SK-N-SH (cell line): ENCODE data around the gene VWF. TPM values are rescaled to one million over a fixed set of nuclear protein-coding genes. Genes with fewer than 3 reads are reported as not detected.

ENCODE experiments used
- CTCF ChIA-PET: fragments of 300-600, 350-600 bp; formaldehyde crosslinking; extraction: SDS; loops from one replicate; lab custom pipeline; 2021; lab: Yijun Ruan, JAX
- POLR2A ChIA-PET: fragments of 350-600 bp; sonication (Branson Sonifier 250); formaldehyde crosslinking; extraction: SDS; loops from one replicate; lab custom pipeline; 2020; ENCODE audit warnings: antibody characterized with exemption, inconsistent platforms; lab: Yijun Ruan, JAX
- DNase-seq: peaks from one replicate; pipeline ENCODE4 v3.0.0; 2012
- H2AFZ ChIP-seq: fragments of 200-600 bp; sonication (generic); 2 replicates; pipeline ENCODE4 v1.8.1; 2016; ENCODE audit warnings: antibody characterized with exemption, mild to moderate bottlenecking, low read depth
- H3F3A ChIP-seq: fragments of 200-600 bp; sonication (generic); replicated peaks from 2 replicates; pipeline ENCODE3; 2016; ENCODE audit warnings: antibody characterized with exemption, mild to moderate bottlenecking; ENCODE audit not compliant: insufficient read depth
- H3K27ac ChIP-seq, 2 experiments: fragments of 200-500 bp in 1 of 2; fragments of 200-600 bp in 1 of 2; sonication (Bioruptor generic) in 1 of 2; sonication (generic), shearing (Covaris generic) in 1 of 2; 2 replicates each; pipeline versions ENCODE4 v1.5.1 to v1.6.1; 2014 to 2016; ENCODE audit warnings: low read depth in 2 of 2, inconsistent platforms in 1 of 2, low read length in 1 of 2, mild to moderate bottlenecking in 1 of 2, mixed read lengths in 1 of 2
- H3K27me3 ChIP-seq: fragments of 200-600 bp; sonication (generic), shearing (Covaris generic); 2 replicates; pipeline ENCODE4 v1.6.1; 2016; ENCODE audit warnings: mixed run types; ENCODE audit not compliant: insufficient read depth
- H3K36me3 ChIP-seq, 2 experiments: fragments of 200-500 bp in 1 of 2; fragments of 200-600 bp in 1 of 2; sonication (Bioruptor generic) in 1 of 2; sonication (generic) in 1 of 2; replicated peaks in 1 of 2; 2 replicates each; pipeline versions ENCODE3 to v1.5.1; 2014 to 2016; ENCODE audit warnings: low read length in 1 of 2, mild to moderate bottlenecking in 1 of 2; ENCODE audit not compliant: insufficient read depth in 2 of 2, control insufficient read depth in 1 of 2
- H3K4me1 ChIP-seq, 2 experiments: fragments of 200-500 bp in 1 of 2; fragments of 200-600 bp in 1 of 2; sonication (Bioruptor generic) in 1 of 2; sonication (generic), shearing (Covaris generic) in 1 of 2; 2 replicates each; pipeline versions ENCODE4 v1.5.1 to v1.6.1; 2014 to 2016; ENCODE audit warnings: low read depth in 1 of 2, low read length in 1 of 2, mixed run types in 1 of 2; ENCODE audit not compliant: insufficient read depth in 2 of 2, control insufficient read depth in 1 of 2
- H3K4me2 ChIP-seq: fragments of 200-600 bp; sonication (generic), shearing (Covaris generic); 2 replicates; pipeline ENCODE4 v1.6.1; 2017; ENCODE audit warnings: mixed run types
- H3K4me3 ChIP-seq, 2 experiments: fragments of 200-500 bp in 1 of 2; fragments of 200-600 bp in 1 of 2; sonication (Bioruptor generic) in 1 of 2; sonication (generic), shearing (Covaris generic) in 1 of 2; 2 replicates each; pipeline versions ENCODE4 v1.5.1 to v1.8.1; 2014 to 2016; ENCODE audit warnings: low read depth in 2 of 2, inconsistent platforms in 1 of 2, low read length in 1 of 2, mild to moderate bottlenecking in 1 of 2, mixed read lengths in 1 of 2, moderate library complexity in 1 of 2
- H3K79me2 ChIP-seq: fragments of 200-600 bp; sonication (generic); 2 replicates; pipeline ENCODE4 v1.8.1; 2017; ENCODE audit warnings: mild to moderate bottlenecking; ENCODE audit not compliant: insufficient read depth
- H3K9ac ChIP-seq: fragments of 200-600 bp; sonication (generic); 2 replicates; pipeline ENCODE4 v1.6.1; 2017; ENCODE audit warnings: mixed run types
- H3K9me2 ChIP-seq: fragments of 200-600 bp; sonication (generic); 2 replicates; pipeline ENCODE4 v1.6.1; 2017; ENCODE audit warnings: mixed run types
- H3K9me3 ChIP-seq: fragments of 200-600 bp; sonication (generic); 2 replicates; pipeline ENCODE4 v1.6.1; 2017; ENCODE audit warnings: mixed run types, mild to moderate bottlenecking, moderate library complexity
- H4K20me1 ChIP-seq: fragments of 200-600 bp; sonication (generic); 2 replicates; pipeline ENCODE4 v1.6.1; 2017; ENCODE audit warnings: mild to moderate bottlenecking, mixed run types; ENCODE audit not compliant: insufficient read depth
- CHD2 ChIP-seq: fragments of 150-350 bp; IDR thresholded peaks from 2 replicates; pipeline ENCODE4 v1.6.1; 2018; ENCODE audit warnings: low read length; ENCODE audit not compliant: partially characterized antibody
- FOSL2 ChIP-seq: IDR thresholded peaks from 2 replicates; pipeline ENCODE4 v1.4.0; 2012; ENCODE audit warnings: low read depth, mild to moderate bottlenecking, moderate library complexity, borderline replicate concordance
- GABPA ChIP-seq: IDR thresholded peaks from 2 replicates; pipeline ENCODE4 v1.4.0; 2012; ENCODE audit warnings: low read depth, mild to moderate bottlenecking
- JUND ChIP-seq: IDR thresholded peaks from 2 replicates; pipeline ENCODE4 v1.4.0; 2012
- MEF2A ChIP-seq: IDR thresholded peaks from 2 replicates; pipeline ENCODE4 v1.4.0; 2012; ENCODE audit warnings: low read depth, borderline replicate concordance
- NRF1 ChIP-seq: IDR thresholded peaks from 2 replicates; pipeline ENCODE4 v1.6.1; 2012; ENCODE audit warnings: low read depth, mild to moderate bottlenecking, low read length
- RAD21 ChIP-seq: IDR thresholded peaks from 2 replicates; pipeline ENCODE4 v1.6.1; 2012; ENCODE audit warnings: mild to moderate bottlenecking, low read length
- RCOR1 ChIP-seq: fragments of 150-350 bp; IDR thresholded peaks from 2 replicates; pipeline ENCODE4 v1.6.1; 2017; ENCODE audit warnings: antibody characterized with exemption, low read length
- RFX5 ChIP-seq: IDR thresholded peaks from 2 replicates; pipeline ENCODE4 v1.6.1; 2012; ENCODE audit warnings: mild to moderate bottlenecking, improper control_type of control experiment, low read length
- SIN3A ChIP-seq: IDR thresholded peaks from 2 replicates; pipeline ENCODE4 v1.6.1; 2012; ENCODE audit warnings: low read depth, mild to moderate bottlenecking, low read length, moderate library complexity, borderline replicate concordance
- TEAD4 ChIP-seq: IDR thresholded peaks from 2 replicates; pipeline ENCODE4 v1.4.0; 2012; ENCODE audit warnings: mild to moderate bottlenecking, borderline replicate concordance; ENCODE audit not compliant: insufficient read depth
- YY1 ChIP-seq: IDR thresholded peaks from 2 replicates; pipeline ENCODE4 v1.4.0; 2012; ENCODE audit warnings: low read depth, mild to moderate bottlenecking
- WGBS: methylation state at CpG from one replicate; pipeline ENCODE4 v1.1.6; 2017; ENCODE audit warnings: low lambda C conversion rate; 5-methylcytosine and 5-hydroxymethylcytosine counted together
- polyA plus RNA-seq, 3 experiments: library from polyadenylated mRNA; depleted of rRNA; stranded (reverse); fragments of >200 nt; gene quantifications; 2 replicates each; pipeline ENCODE4 v1.2.3, GENCODE V29; 2012
- TF ChIP-seq, protein P1 (sequence below): fragments of 150-350 bp; IDR thresholded peaks from 2 replicates; pipeline ENCODE4 v1.6.1; 2017; ENCODE audit warnings: antibody characterized with exemption, low read length, low read depth, borderline replicate concordance
- TF ChIP-seq, protein P2 (sequence below): IDR thresholded peaks from 2 replicates; pipeline ENCODE4 v1.4.0; 2012; ENCODE audit warnings: low read depth, borderline replicate concordance
- TF ChIP-seq, protein P3 (sequence below): IDR thresholded peaks from 2 replicates; pipeline ENCODE4 v1.4.0; 2012; ENCODE audit warnings: low read depth, borderline replicate concordance
- TF ChIP-seq, protein P4 (sequence below): fragments of 200-600 bp; sonication (generic); IDR thresholded peaks from 2 replicates; pipeline ENCODE4 v1.6.1; 2017; ENCODE audit warnings: antibody characterized with exemption, mild to moderate bottlenecking, moderate library complexity
- TF ChIP-seq, protein P5 (sequence below): IDR thresholded peaks from 2 replicates; pipeline ENCODE4 v1.6.1; 2012; ENCODE audit warnings: mild to moderate bottlenecking, low read depth, low read length, moderate library complexity
- TF ChIP-seq, protein P6 (sequence below): IDR thresholded peaks from 2 replicates; pipeline ENCODE4; 2012
- TF ChIP-seq, protein P7 (sequence below): fragments of 150-350 bp; IDR thresholded peaks from 2 replicates; pipeline ENCODE4 v1.6.1; 2016; ENCODE audit warnings: mild to moderate bottlenecking, low read depth, low read length

Gene VWF
- polyA plus RNA-seq, 1 of the 3 experiments (the other 2 are of a cell fraction) = 0.12 TPM

DNA sequence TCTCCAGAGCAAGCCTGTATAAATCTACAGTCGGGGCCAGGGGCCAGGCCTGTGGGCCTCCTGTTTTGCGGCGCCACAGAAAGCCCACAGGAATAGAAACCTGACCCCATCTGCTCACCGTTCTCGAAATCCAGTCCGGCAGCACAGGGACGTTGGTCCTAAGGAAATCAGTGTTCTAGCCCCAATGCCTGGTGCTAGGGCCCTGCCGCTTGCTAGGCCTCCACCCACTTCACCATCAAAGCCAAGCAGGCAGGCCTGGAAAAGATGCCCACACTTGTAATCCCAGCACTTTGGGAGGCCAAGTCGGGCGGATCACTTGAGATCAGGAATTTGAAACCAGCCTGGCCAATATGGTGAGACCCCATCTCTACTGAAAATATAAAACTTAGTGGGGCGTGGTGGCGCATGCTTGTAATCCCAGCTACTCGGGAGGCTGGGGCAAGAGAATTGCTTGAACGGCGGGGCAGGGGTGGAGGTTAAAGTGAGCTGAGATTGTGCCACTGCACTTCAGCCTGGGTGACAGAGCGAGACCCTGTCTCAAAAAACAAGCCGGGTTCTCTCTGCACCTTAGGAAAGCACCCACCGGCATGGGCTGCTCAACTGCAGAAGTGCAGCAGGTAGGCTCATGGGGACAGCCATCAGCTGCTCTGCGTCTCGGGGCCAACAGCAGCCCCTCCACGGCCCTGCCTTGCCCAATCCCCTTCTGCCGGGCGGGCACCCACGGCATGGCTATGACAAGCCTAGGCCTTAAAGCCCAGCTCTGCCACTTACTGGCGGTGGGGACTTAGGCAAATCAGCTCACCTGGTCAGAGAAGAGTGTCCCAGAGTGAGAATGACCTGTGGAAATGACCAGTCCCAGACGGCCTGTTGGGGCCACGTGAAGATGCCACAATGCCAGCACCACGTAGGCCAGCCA is 47.4 kb downstream of the VWF start:
- Histone ChIP-seq H3K9me3 (no peaks in the 10 kb centered on the region), H3K27ac (no peak overlapping the region; a peak in 1 of 4 replicates), H3K4me3 (no peak overlapping the region), H3K79me2 (no peaks in the 10 kb centered on the region), H3K27me3 (no peaks in the 10 kb centered on the region), H2AFZ (no peak overlapping the region), H3K4me2 (no peak overlapping the region), H3K4me1 (peaks cover 0 to 40% of the 10 kb centered on the region in 2 experiments; a peak in 1 of 4 replicates), H3K9ac (no peak overlapping the region), H4K20me1 (no peaks in the 10 kb centered on the region), H3F3A (no peaks in the 10 kb centered on the region), H3K9me2 (no peaks in the 10 kb centered on the region), H3K36me3 (no peaks in the 10 kb centered on the region)
- POLR2A ChIA-PET = no interaction called here
- CTCF ChIA-PET = interaction anchor here (0.6 to 1.4 kb wide), 4 partner anchors 10 to 202 kb away, joined by 3 to 4 read pairs (median 4); no protein-coding TSS in a partner anchor
- no peak for TF ChIP-seq SIN3A
- TF ChIP-seq, protein P1, sequence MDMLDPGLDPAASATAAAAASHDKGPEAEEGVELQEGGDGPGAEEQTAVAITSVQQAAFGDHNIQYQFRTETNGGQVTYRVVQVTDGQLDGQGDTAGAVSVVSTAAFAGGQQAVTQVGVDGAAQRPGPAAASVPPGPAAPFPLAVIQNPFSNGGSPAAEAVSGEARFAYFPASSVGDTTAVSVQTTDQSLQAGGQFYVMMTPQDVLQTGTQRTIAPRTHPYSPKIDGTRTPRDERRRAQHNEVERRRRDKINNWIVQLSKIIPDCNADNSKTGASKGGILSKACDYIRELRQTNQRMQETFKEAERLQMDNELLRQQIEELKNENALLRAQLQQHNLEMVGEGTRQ = no peak
- no peak for TF ChIP-seq RCOR1
- TF ChIP-seq, protein P2, sequence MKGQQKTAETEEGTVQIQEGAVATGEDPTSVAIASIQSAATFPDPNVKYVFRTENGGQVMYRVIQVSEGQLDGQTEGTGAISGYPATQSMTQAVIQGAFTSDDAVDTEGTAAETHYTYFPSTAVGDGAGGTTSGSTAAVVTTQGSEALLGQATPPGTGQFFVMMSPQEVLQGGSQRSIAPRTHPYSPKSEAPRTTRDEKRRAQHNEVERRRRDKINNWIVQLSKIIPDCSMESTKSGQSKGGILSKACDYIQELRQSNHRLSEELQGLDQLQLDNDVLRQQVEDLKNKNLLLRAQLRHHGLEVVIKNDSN = no peak
- no peak for TF ChIP-seq RFX5
- TF ChIP-seq, protein P3, sequence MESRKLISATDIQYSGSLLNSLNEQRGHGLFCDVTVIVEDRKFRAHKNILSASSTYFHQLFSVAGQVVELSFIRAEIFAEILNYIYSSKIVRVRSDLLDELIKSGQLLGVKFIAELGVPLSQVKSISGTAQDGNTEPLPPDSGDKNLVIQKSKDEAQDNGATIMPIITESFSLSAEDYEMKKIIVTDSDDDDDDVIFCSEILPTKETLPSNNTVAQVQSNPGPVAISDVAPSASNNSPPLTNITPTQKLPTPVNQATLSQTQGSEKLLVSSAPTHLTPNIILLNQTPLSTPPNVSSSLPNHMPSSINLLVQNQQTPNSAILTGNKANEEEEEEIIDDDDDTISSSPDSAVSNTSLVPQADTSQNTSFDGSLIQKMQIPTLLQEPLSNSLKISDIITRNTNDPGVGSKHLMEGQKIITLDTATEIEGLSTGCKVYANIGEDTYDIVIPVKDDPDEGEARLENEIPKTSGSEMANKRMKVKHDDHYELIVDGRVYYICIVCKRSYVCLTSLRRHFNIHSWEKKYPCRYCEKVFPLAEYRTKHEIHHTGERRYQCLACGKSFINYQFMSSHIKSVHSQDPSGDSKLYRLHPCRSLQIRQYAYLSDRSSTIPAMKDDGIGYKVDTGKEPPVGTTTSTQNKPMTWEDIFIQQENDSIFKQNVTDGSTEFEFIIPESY = no peak
- TF ChIP-seq CHD2 = no peak
- no peak for TF ChIP-seq GABPA
- no peak for TF ChIP-seq FOSL2
- TF ChIP-seq, protein P4, sequence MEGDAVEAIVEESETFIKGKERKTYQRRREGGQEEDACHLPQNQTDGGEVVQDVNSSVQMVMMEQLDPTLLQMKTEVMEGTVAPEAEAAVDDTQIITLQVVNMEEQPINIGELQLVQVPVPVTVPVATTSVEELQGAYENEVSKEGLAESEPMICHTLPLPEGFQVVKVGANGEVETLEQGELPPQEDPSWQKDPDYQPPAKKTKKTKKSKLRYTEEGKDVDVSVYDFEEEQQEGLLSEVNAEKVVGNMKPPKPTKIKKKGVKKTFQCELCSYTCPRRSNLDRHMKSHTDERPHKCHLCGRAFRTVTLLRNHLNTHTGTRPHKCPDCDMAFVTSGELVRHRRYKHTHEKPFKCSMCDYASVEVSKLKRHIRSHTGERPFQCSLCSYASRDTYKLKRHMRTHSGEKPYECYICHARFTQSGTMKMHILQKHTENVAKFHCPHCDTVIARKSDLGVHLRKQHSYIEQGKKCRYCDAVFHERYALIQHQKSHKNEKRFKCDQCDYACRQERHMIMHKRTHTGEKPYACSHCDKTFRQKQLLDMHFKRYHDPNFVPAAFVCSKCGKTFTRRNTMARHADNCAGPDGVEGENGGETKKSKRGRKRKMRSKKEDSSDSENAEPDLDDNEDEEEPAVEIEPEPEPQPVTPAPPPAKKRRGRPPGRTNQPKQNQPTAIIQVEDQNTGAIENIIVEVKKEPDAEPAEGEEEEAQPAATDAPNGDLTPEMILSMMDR = no peak
- no peak for TF ChIP-seq MEF2A
- TF ChIP-seq, protein P5, sequence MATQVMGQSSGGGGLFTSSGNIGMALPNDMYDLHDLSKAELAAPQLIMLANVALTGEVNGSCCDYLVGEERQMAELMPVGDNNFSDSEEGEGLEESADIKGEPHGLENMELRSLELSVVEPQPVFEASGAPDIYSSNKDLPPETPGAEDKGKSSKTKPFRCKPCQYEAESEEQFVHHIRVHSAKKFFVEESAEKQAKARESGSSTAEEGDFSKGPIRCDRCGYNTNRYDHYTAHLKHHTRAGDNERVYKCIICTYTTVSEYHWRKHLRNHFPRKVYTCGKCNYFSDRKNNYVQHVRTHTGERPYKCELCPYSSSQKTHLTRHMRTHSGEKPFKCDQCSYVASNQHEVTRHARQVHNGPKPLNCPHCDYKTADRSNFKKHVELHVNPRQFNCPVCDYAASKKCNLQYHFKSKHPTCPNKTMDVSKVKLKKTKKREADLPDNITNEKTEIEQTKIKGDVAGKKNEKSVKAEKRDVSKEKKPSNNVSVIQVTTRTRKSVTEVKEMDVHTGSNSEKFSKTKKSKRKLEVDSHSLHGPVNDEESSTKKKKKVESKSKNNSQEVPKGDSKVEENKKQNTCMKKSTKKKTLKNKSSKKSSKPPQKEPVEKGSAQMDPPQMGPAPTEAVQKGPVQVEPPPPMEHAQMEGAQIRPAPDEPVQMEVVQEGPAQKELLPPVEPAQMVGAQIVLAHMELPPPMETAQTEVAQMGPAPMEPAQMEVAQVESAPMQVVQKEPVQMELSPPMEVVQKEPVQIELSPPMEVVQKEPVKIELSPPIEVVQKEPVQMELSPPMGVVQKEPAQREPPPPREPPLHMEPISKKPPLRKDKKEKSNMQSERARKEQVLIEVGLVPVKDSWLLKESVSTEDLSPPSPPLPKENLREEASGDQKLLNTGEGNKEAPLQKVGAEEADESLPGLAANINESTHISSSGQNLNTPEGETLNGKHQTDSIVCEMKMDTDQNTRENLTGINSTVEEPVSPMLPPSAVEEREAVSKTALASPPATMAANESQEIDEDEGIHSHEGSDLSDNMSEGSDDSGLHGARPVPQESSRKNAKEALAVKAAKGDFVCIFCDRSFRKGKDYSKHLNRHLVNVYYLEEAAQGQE = no peak
- TF ChIP-seq TEAD4 = no peak
- no peak for TF ChIP-seq RAD21
- TF ChIP-seq, protein P6, sequence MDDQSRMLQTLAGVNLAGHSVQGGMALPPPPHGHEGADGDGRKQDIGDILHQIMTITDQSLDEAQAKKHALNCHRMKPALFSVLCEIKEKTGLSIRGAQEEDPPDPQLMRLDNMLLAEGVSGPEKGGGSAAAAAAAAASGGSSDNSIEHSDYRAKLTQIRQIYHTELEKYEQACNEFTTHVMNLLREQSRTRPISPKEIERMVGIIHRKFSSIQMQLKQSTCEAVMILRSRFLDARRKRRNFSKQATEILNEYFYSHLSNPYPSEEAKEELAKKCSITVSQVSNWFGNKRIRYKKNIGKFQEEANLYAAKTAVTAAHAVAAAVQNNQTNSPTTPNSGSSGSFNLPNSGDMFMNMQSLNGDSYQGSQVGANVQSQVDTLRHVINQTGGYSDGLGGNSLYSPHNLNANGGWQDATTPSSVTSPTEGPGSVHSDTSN = no peak
- no peak for TF ChIP-seq NRF1
- no peak for TF ChIP-seq YY1
- no peak for TF ChIP-seq JUND
- TF ChIP-seq, protein P7, sequence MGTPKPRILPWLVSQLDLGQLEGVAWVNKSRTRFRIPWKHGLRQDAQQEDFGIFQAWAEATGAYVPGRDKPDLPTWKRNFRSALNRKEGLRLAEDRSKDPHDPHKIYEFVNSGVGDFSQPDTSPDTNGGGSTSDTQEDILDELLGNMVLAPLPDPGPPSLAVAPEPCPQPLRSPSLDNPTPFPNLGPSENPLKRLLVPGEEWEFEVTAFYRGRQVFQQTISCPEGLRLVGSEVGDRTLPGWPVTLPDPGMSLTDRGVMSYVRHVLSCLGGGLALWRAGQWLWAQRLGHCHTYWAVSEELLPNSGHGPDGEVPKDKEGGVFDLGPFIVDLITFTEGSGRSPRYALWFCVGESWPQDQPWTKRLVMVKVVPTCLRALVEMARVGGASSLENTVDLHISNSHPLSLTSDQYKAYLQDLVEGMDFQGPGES = no peak
- 95% methylated on average over 15 of the region's 28 CpGs for WGBS
- no peak for DNase-seq
